Activated gamma-delta T cell (primary cell): ENCODE data around the gene GRM7.

ENCODE experiments used
- DNase-seq: peaks from one replicate; lab custom pipeline; 2025; lab: John Stamatoyannopoulos, UW

Gene GRM7

DNA sequence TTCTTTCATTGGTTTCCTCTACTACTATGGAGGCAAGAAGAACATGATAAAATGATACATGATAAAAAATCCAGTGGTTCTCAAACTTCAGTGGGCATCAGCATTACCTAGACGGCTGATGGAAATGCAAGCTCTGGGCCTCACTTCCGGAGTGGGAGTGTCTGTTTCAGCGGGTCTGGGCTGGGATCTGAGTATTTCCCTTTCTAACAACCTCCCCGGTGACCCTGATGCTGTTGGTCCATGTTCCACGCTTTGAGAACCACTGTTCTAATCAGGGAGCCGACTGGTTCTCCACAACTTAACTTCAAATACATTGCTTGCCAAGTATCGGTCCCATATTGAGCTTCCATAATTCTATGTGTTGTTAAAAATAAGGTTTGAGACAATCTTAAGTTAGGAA is 928.4 kb downstream of the GRM7 start:
- DNase-seq, result no peak

GRCh38 chr3:7790141-7790540 is 929.2 kb downstream of the GRM7 start:
- DNase-seq, result no peak
